Endothelial cell of umbilical vein (primary cell): ENCODE data around the gene TMEFF2. TPM values are rescaled to one million over a fixed set of nuclear protein-coding genes. Genes with fewer than 3 reads are reported as not detected.

Source experiments
- BruUV-seq: library from RNA; stranded (reverse); fragments of 400-500 nt; replicated peaks from 2 replicates; lab custom pipeline; 2021; lab: Mats Ljungman, UMichigan
- CTCF ChIA-PET: fragments of 300-600, 350-600 bp; sonication (Branson Sonifier 250); formaldehyde crosslinking; loops from one replicate; lab custom pipeline; 2021; ENCODE audit warnings: antibody characterized with exemption, inconsistent platforms; lab: Charles Lee
- POLR2A ChIA-PET: fragments of 300-600, 350-600 bp; sonication (Branson Sonifier 250); formaldehyde crosslinking; loops from one replicate; lab custom pipeline; 2021; ENCODE audit warnings: antibody characterized with exemption, inconsistent platforms; lab: Charles Lee
- DNase-seq: peaks from one replicate; pipeline ENCODE4 v3.0.0-alpha.2; 2011; ENCODE audit warnings: low read depth, low spot score
- FAIRE-seq: peaks from 2 replicates; lab custom pipeline; 2011; peaks lifted over from hg19 to GRCh38; lab: Jason Lieb, UNC
- H2AFZ ChIP-seq: 2 replicates; pipeline ENCODE4 v1.6.0; 2012; ENCODE audit warnings: low read depth, low read length, control low read depth, inconsistent platforms
- H3K27ac ChIP-seq: 2 replicates; pipeline ENCODE4 v1.5.1; 2011; ENCODE audit warnings: low read depth, mild to moderate bottlenecking, control low read depth, low read length, moderate library complexity; ENCODE audit not compliant: insufficient read depth
- H3K27me3 ChIP-seq, 2 experiments: 2 replicates each; pipeline versions ENCODE4 v1.6.0 to v1.6.1; 2011; ENCODE audit warnings: low read length in 2 of 2, mixed read lengths in 1 of 2; ENCODE audit not compliant: control insufficient read depth in 2 of 2, insufficient read depth in 2 of 2
- H3K36me3 ChIP-seq, 2 experiments: 2 replicates in 1 of 2; 3 replicates in 1 of 2; pipeline ENCODE4 v1.5.1; 2011; ENCODE audit warnings: low read length in 2 of 2, mild to moderate bottlenecking in 1 of 2, moderate library complexity in 1 of 2; ENCODE audit not compliant: control insufficient read depth in 2 of 2, insufficient read depth in 2 of 2; ENCODE audit errors: extremely low read depth in 1 of 2
- H3K4me1 ChIP-seq: 3 replicates; pipeline ENCODE4 v1.5.1; 2011; ENCODE audit warnings: mild to moderate bottlenecking, low read length; ENCODE audit not compliant: control insufficient read depth, insufficient read depth; ENCODE audit errors: extremely low read depth
- H3K4me2 ChIP-seq: 2 replicates; pipeline ENCODE4 v1.6.1; 2011; ENCODE audit warnings: low read length, control low read depth, mixed read lengths; ENCODE audit not compliant: insufficient read depth
- H3K4me3 ChIP-seq, 3 experiments: fragments of 200-600 bp in 1 of 3; sonication (generic), shearing (Covaris generic) in 1 of 3; replicated peaks in 1 of 3; 2 replicates each; pipeline ENCODE4 v1.5.1; 2011 to 2016; ENCODE audit warnings: control low read depth in 3 of 3, low read length in 3 of 3, mild to moderate bottlenecking in 2 of 3, inconsistent platforms in 1 of 3, low read depth in 1 of 3, moderate library complexity in 1 of 3; ENCODE audit not compliant: insufficient read depth in 1 of 3
- H3K79me2 ChIP-seq: 2 replicates; pipeline ENCODE4 v1.6.0; 2012; ENCODE audit warnings: low read length, inconsistent platforms; ENCODE audit not compliant: control insufficient read depth, insufficient read depth
- H3K9ac ChIP-seq: replicated peaks from 2 replicates; pipeline ENCODE3; 2011; ENCODE audit warnings: low read length, control low read depth; ENCODE audit not compliant: insufficient read depth; ENCODE audit errors: extremely low read depth
- H3K9me1 ChIP-seq: replicated peaks from 3 replicates; pipeline ENCODE4 v1.6.0; 2011; ENCODE audit warnings: mild to moderate bottlenecking, low read length; ENCODE audit not compliant: control insufficient read depth, insufficient read depth; ENCODE audit errors: extremely low read depth
- H3K9me3 ChIP-seq: replicated peaks from 2 replicates; pipeline ENCODE4 v1.5.1; 2012; ENCODE audit warnings: low read length, inconsistent platforms; ENCODE audit not compliant: control insufficient read depth, insufficient read depth
- H4K20me1 ChIP-seq: replicated peaks from 2 replicates; pipeline ENCODE3; 2011; ENCODE audit warnings: mild to moderate bottlenecking, low read length; ENCODE audit not compliant: control insufficient read depth, insufficient read depth; ENCODE audit errors: extremely low read depth
- EZH2 ChIP-seq: IDR thresholded peaks from 2 replicates; pipeline ENCODE4 v1.6.1; 2012; ENCODE audit warnings: borderline replicate concordance, low read depth, mild to moderate bottlenecking, moderate library complexity, low read length, inconsistent platforms; ENCODE audit not compliant: severe bottlenecking
- FOS ChIP-seq: IDR thresholded peaks from 2 replicates; pipeline ENCODE4 v1.6.1; 2011; ENCODE audit warnings: mild to moderate bottlenecking, low read length, moderate library complexity, borderline replicate concordance; ENCODE audit not compliant: insufficient read depth
- GATA2 ChIP-seq: IDR thresholded peaks from 2 replicates; pipeline ENCODE4 v1.7.0; 2011; ENCODE audit warnings: low read depth, mild to moderate bottlenecking, moderate library complexity, mixed read lengths, low read length; ENCODE audit not compliant: insufficient read length, insufficient read depth
- JUN ChIP-seq: IDR thresholded peaks from 2 replicates; pipeline ENCODE4 v1.6.1; 2011; ENCODE audit warnings: borderline replicate concordance, low read depth; ENCODE audit not compliant: insufficient read length, insufficient read depth
- MYC ChIP-seq: IDR thresholded peaks from one replicate; pipeline ENCODE4 v1.6.1; 2011; ENCODE audit warnings: mild to moderate bottlenecking, low read depth, low read length
- POLR2A ChIP-seq: IDR thresholded peaks from 2 replicates; pipeline ENCODE4 v1.6.1; 2012; ENCODE audit warnings: low read depth, mild to moderate bottlenecking, control low read depth, low read length
- POLR2AphosphoS5 ChIP-seq: IDR thresholded peaks from 2 replicates; pipeline ENCODE4 v1.6.1; 2012; ENCODE audit warnings: low read depth, mild to moderate bottlenecking, control low read depth, low read length, moderate library complexity; ENCODE audit not compliant: insufficient read depth
- dilution Hi-C: fragments of 300-500 bp; cut with MboI; formaldehyde crosslinking; loops from one replicate; pipeline ENCODE4 v1.15.0; 2019; ENCODE audit warnings: low sequenced_read_pairs; ENCODE audit not compliant: extremely low pct_ligation_motif_present
- intact Hi-C: fragments of 100-400 bp; cut with micrococcal nuclease; formaldehyde crosslinking; loops from one replicate; pipeline ENCODE4 v1.10.0; 2022
- polyA plus RNA-seq, 4 experiments: library from polyadenylated mRNA; depleted of rRNA in 3 of 4; stranded (reverse) in 3 of 4; unstranded in 1 of 4; fragments of >200 nt; gene quantifications; 2 replicates each; pipeline versions ENCODE4 v1.2.1 to v1.2.3, GENCODE V29; 2011 to 2012; ENCODE audit warnings: missing spikeins in 1 of 4
- total RNA-seq: library from RNA; stranded (reverse); gene quantifications from 2 replicates; pipeline ENCODE4 v1.2.3, GENCODE V29; 2021
- TF ChIP-seq, protein P1 (sequence below), 2 donors: IDR thresholded peaks; 1 replicate in 1 of 2; 2 replicates in 1 of 2; pipeline ENCODE4 v1.5.1; 2011; ENCODE audit warnings: low read length in 2 of 2, mild to moderate bottlenecking in 2 of 2, moderate library complexity in 2 of 2, control low read depth in 1 of 2, inconsistent platforms in 1 of 2, low read depth in 1 of 2; ENCODE audit not compliant: insufficient read depth in 1 of 2; ENCODE audit errors: extremely low read depth in 1 of 2
- TF ChIP-seq, protein P2 (sequence below): IDR thresholded peaks from 2 replicates; pipeline ENCODE4 v1.6.1; 2011; ENCODE audit not compliant: insufficient read depth, insufficient read length

The TMEFF2 gene
- total and polyA plus RNA-seq, 2 donors (not counting 3 experiments of a cell fraction or from before 2014, with no cell fraction given), result 0.18 to 0.20 TPM

- Histone ChIP-seq H3K79me2 (no peaks in the 10 kb centered on the region), H3K27me3 (peaks cover 0 to 5% of the 10 kb centered on the region in 2 experiments), H3K36me3 (no peaks in the 10 kb centered on the region), H4K20me1 (no peaks in the 10 kb centered on the region), H3K4me1 (no peaks in the 10 kb centered on the region), H3K9ac (no peak overlapping the region), H3K9me1 (no peaks in the 10 kb centered on the region), H3K9me3 (no peaks in the 10 kb centered on the region), H3K4me3 (no peak overlapping the region), H3K27ac (no peak overlapping the region), H2AFZ (no peak overlapping the region), H3K4me2 (no peak overlapping the region)
- ChIA-PET POLR2A (no interaction called here), CTCF (interaction anchor here (0.9 to 1.1 kb wide), 2 partner anchors 9 to 394 kb away, joined by 3 to 5 read pairs; no protein-coding TSS in a partner anchor)
- TF ChIP-seq JUN, result no peak
- no peak for TF ChIP-seq POLR2AphosphoS5
- TF ChIP-seq POLR2A, result no peak
- TF ChIP-seq GATA2, result no peak
- TF ChIP-seq, protein P1, sequence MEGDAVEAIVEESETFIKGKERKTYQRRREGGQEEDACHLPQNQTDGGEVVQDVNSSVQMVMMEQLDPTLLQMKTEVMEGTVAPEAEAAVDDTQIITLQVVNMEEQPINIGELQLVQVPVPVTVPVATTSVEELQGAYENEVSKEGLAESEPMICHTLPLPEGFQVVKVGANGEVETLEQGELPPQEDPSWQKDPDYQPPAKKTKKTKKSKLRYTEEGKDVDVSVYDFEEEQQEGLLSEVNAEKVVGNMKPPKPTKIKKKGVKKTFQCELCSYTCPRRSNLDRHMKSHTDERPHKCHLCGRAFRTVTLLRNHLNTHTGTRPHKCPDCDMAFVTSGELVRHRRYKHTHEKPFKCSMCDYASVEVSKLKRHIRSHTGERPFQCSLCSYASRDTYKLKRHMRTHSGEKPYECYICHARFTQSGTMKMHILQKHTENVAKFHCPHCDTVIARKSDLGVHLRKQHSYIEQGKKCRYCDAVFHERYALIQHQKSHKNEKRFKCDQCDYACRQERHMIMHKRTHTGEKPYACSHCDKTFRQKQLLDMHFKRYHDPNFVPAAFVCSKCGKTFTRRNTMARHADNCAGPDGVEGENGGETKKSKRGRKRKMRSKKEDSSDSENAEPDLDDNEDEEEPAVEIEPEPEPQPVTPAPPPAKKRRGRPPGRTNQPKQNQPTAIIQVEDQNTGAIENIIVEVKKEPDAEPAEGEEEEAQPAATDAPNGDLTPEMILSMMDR (IDR thresholded peaks at IDR 0.05; ENCODE audit: extremely low read depth in 1 of 2, insufficient read depth in 1 of 2, low read depth in 1 of 2, low read length in 2 of 2), result no peak
- TF ChIP-seq EZH2, result no peak
- TF ChIP-seq MYC, result no peak
- no peak for TF ChIP-seq FOS
- TF ChIP-seq, protein P2, sequence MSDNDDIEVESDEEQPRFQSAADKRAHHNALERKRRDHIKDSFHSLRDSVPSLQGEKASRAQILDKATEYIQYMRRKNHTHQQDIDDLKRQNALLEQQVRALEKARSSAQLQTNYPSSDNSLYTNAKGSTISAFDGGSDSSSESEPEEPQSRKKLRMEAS, result no peak
- BruUV-seq, result no TSS peak
- intact Hi-C loops, result no loop called here
- no peak for DNase-seq
- dilution Hi-C loops, result no loop called here
- no peak for FAIRE-seq
These were observed 11.7 kb upstream of the TMEFF2 start for GRCh38 chr2:192206399-192206798.
